Parathyroid adenoma (tissue), 2 donors: Measurements from ENCODE around the gene SULT6B1.
"Not testable (repeated sequence)": the region's sequence is repeated elsewhere in the genome, so short reads cannot be mapped to it uniquely, and the experiment has no call there.

Experiments
- H2AFZ ChIP-seq: fragments of 300-600 bp; sonication (generic); one replicate; pipeline ENCODE4 v1.7.0; 2017; ENCODE audit warnings: antibody characterized with exemption, mild to moderate bottlenecking
- H3K27ac ChIP-seq: fragments of 300-600 bp; sonication (generic); one replicate; pipeline ENCODE4 v1.7.0; 2017
- H3K27me3 ChIP-seq: fragments of 300-600 bp; sonication (generic); one replicate; pipeline ENCODE4 v1.7.0; 2017; ENCODE audit warnings: low read length; ENCODE audit not compliant: control insufficient read depth, insufficient read depth
- H3K36me3 ChIP-seq: fragments of 300-600 bp; sonication (generic); one replicate; pipeline ENCODE4 v1.7.0; 2017; ENCODE audit warnings: low read length; ENCODE audit not compliant: control insufficient read depth, insufficient read depth
- H3K4me1 ChIP-seq: fragments of 300-600 bp; sonication (generic); one replicate; pipeline ENCODE4 v1.7.0; 2017; ENCODE audit warnings: control low read depth
- H3K4me2 ChIP-seq: fragments of 300-600 bp; sonication (generic); one replicate; pipeline ENCODE4 v1.7.0; 2017; ENCODE audit warnings: low read length
- H3K4me3 ChIP-seq: fragments of 300-600 bp; sonication (generic); one replicate; pipeline ENCODE4 v1.7.0; 2017; ENCODE audit warnings: low read depth, low read length
- H3K79me2 ChIP-seq: fragments of 300-600 bp; sonication (generic); one replicate; pipeline ENCODE4 v1.7.0; 2017; ENCODE audit warnings: control low read depth
- H3K9ac ChIP-seq: fragments of 300-600 bp; sonication (generic); one replicate; pipeline ENCODE4 v1.7.0; 2017; ENCODE audit warnings: mild to moderate bottlenecking
- H3K9me3 ChIP-seq: fragments of 300-600 bp; sonication (generic); one replicate; pipeline ENCODE4 v1.7.0; 2017; ENCODE audit warnings: low read length; ENCODE audit not compliant: control insufficient read depth
- TF ChIP-seq, protein P1 (sequence below): fragments of 300-600 bp; sonication (generic); IDR thresholded peaks from one replicate; pipeline ENCODE4 v1.7.0; 2017; ENCODE audit warnings: antibody characterized with exemption, mild to moderate bottlenecking
- donor health status: primary hyperparathyroidism.

The SULT6B1 gene

GRCh38 chr2:37228788-37229187 is 40.3 kb upstream of the SULT6B1 start:
- Histone ChIP-seq H3K79me2 (peaks cover 48% of the 10 kb centered on the region), H3K9me3 (no peaks in the 10 kb centered on the region), H3K27me3 (no peaks in the 10 kb centered on the region), H3K27ac (no peak overlapping the region), H3K9ac (no peak overlapping the region), H3K4me3 (no peak overlapping the region), H3K4me1 (peaks cover 15% of the 10 kb centered on the region), H3K36me3 (no peaks in the 10 kb centered on the region), H3K4me2 (no peak overlapping the region), H2AFZ (no peak overlapping the region)
- TF ChIP-seq, protein P1, sequence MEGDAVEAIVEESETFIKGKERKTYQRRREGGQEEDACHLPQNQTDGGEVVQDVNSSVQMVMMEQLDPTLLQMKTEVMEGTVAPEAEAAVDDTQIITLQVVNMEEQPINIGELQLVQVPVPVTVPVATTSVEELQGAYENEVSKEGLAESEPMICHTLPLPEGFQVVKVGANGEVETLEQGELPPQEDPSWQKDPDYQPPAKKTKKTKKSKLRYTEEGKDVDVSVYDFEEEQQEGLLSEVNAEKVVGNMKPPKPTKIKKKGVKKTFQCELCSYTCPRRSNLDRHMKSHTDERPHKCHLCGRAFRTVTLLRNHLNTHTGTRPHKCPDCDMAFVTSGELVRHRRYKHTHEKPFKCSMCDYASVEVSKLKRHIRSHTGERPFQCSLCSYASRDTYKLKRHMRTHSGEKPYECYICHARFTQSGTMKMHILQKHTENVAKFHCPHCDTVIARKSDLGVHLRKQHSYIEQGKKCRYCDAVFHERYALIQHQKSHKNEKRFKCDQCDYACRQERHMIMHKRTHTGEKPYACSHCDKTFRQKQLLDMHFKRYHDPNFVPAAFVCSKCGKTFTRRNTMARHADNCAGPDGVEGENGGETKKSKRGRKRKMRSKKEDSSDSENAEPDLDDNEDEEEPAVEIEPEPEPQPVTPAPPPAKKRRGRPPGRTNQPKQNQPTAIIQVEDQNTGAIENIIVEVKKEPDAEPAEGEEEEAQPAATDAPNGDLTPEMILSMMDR = no peak

DNA sequence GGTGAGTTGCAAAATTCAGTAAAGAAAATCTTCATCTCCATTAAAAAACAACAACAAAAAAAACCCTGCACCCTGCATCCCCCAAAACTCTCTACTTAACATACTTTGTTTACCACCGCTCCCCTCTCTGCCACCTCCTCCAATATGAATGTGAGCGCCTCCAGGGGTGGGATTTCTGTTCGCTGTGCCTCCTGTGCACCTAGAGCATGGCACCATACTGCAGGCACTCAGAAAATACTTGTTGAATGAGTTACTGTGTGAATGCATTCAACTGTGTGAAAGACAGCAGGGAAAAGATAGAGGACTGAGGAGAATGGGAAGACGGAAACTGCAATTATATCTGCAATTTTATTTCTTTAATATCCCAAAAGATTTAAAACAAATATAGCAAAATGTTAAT is 38.4 kb upstream of the SULT6B1 start:
- H3K4me1 ChIP-seq = peaks cover 6% of the 10 kb centered on the region
- H3K36me3 ChIP-seq = no peaks in the 10 kb centered on the region
- no peaks in the 10 kb centered on the region for H3K9me3 ChIP-seq
- TF ChIP-seq, protein P1 = no peak
- H3K27ac ChIP-seq = no peak overlapping the region
- no peak overlapping the region for H3K9ac ChIP-seq
- no peak overlapping the region for H3K4me2 ChIP-seq
- H2AFZ ChIP-seq = no peak overlapping the region
- no peak overlapping the region for H3K4me3 ChIP-seq
- no peaks in the 10 kb centered on the region for H3K27me3 ChIP-seq
- H3K79me2 ChIP-seq = peaks cover 38% of the 10 kb centered on the region

- H3K27ac ChIP-seq, H3K4me2 ChIP-seq, H3K36me3 ChIP-seq: not testable (repeated sequence)
Measured at GRCh38 chr2:37225129-37225528, 36.7 kb upstream of the SULT6B1 start.

DNA sequence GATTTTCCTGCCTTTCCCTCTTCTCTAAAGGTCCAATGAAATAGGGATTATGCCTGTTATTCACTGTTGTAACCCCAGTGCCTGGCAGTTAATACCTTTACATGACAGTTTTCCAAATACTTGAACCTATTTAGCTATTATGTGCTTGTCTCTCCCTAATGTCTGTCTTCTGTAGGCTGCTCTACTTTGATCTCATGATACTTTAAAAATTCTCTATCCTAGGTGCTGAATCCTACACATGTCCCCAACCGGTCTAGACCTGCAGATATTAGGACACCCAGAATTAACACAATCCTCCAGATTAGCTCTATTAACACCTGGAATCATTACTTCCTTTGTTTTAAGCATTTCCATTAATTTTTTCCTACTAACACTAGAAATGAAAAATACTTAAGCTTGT is 35.6 kb upstream of the SULT6B1 start:
- H3K9ac ChIP-seq = no peak overlapping the region
- TF ChIP-seq, protein P1 = no peak
- H3K4me2 ChIP-seq = no peak overlapping the region
- no peak overlapping the region for H2AFZ ChIP-seq
- no peaks in the 10 kb centered on the region for H3K4me1 ChIP-seq
- no peaks in the 10 kb centered on the region for H3K27me3 ChIP-seq
- H3K9me3 ChIP-seq = no peaks in the 10 kb centered on the region
- no peaks in the 10 kb centered on the region for H3K36me3 ChIP-seq
- H3K27ac ChIP-seq = no peak overlapping the region
- H3K79me2 ChIP-seq = peaks cover 18% of the 10 kb centered on the region
- no peak overlapping the region for H3K4me3 ChIP-seq

More at GRCh38 chr2:37225129-37225528, 36.7 kb upstream of the SULT6B1 start:
- H3K9ac ChIP-seq, H3K4me3 ChIP-seq, H2AFZ ChIP-seq, H3K27me3 ChIP-seq, H3K9me3 ChIP-seq, H3K4me1 ChIP-seq: not testable (repeated sequence)
- peaks cover 27% of the 10 kb centered on the region for H3K79me2 ChIP-seq

DNA sequence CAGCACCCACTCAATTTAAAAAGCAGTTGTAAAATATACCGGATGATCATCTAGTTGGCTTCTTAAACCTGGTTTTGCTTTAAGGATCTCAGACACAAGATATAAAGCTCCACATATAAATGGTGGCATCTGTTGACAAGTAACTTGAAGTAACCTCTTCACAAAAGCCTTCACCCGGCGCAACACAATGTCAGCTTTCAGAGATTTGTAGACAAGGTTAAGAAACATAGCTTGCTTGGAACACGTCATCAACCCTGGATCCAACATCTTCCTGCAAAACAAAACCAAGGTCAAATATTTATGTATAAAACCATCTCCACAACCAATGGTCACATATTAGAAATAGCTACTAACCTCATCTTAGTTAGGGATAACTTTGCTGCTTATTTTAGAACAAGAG is 34.7 kb upstream of the SULT6B1 start:
- no peaks in the 10 kb centered on the region for H3K9me3 ChIP-seq
- TF ChIP-seq, protein P1 = no peak
- H3K4me3 ChIP-seq = no peak overlapping the region
- H3K79me2 ChIP-seq = peaks cover 15% of the 10 kb centered on the region
- no peaks in the 10 kb centered on the region for H3K4me1 ChIP-seq
- no peak overlapping the region for H3K27ac ChIP-seq
- H2AFZ ChIP-seq = no peak overlapping the region
- no peak overlapping the region for H3K9ac ChIP-seq
- H3K36me3 ChIP-seq = no peaks in the 10 kb centered on the region
- no peaks in the 10 kb centered on the region for H3K27me3 ChIP-seq
- no peak overlapping the region for H3K4me2 ChIP-seq
